Stimulated activated naive CD4-positive, alpha-beta T cell (primary cell): ENCODE results near the gene XPO5.
A peak's percentile ranks its signal among the peaks of the same experiment; 100 is the strongest.

Experiments used
- DNase-seq, 6 experiments: peaks; one replicate each; lab custom pipeline; 2025; lab: John Stamatoyannopoulos, UW

The XPO5 gene

DNA sequence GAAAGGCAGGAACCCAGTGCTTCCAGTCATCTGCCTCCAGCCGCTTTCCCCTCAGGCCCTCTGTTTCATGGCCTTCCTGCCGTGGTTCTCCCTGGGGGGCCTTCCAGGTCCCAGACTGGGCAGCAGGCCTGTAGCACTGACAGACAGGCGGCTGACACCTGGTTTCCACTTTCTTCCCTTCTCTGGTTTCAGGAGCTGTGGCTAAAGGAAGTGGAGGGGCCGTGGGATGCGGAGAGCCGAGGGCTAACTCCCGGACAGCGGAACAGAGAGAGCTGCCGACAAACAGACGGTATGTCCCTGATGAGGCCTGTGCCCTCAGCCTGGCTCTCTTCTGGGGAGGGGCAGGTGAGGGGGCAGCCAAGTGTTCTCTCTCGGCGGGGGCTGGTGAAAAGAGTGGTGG lies 78.1 kb downstream of the XPO5 start:
- DNase-seq, result no peak

DNA sequence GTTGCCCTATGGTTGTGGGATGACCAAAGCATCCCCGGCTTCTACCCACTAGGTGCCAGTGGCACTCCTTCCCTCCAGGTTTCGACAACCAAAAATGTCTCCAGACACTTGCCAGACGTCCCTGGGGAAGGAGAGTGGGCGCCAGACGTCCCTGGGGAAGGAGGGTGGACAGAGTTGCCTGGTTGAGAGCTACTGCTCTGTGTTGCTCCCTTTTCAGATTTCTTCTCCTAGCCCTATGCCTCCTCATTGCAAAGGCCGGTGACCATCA lies 78.8 kb downstream of the XPO5 start:
- DNase-seq, result no peak

DNA sequence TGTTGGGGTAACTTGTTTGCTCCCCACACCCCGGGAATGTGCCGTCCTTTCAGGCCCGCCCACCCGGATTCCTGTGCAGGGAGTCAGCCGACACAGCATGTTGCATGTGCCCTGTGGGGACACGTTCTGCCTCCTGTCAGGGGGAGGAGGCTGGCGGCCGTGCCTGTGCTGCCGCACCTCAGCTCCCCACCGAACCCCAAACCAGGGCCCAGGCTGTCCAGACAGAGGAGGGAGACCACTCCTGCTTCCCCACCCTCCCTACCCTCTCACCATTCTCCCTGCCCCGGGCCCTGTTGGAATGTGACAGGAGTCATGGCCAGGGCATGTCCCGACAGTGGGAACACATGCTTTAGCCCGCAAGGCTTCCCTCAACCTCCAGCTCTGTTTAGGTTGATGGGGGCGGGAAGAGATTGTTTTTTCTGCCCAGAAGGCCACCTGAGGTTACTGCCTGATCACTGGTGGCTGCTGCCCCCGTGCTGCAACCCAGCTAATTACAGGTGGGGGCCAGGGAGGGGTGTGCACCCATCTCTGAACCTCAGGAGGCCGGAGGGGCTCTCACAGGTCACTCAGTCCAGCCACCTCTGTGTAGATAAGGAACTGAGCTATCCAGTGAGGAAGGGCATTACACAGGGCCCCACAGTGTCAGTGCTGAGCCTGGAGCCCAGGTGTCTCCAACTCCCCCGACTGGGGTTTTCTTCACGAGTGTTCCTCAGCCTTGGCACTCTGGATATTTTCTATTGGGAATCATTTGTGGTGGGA lies 79.3 kb downstream of the XPO5 start:
- peak in 2 of 6 experiments; percentile 5 to 9 for DNase-seq

DNA sequence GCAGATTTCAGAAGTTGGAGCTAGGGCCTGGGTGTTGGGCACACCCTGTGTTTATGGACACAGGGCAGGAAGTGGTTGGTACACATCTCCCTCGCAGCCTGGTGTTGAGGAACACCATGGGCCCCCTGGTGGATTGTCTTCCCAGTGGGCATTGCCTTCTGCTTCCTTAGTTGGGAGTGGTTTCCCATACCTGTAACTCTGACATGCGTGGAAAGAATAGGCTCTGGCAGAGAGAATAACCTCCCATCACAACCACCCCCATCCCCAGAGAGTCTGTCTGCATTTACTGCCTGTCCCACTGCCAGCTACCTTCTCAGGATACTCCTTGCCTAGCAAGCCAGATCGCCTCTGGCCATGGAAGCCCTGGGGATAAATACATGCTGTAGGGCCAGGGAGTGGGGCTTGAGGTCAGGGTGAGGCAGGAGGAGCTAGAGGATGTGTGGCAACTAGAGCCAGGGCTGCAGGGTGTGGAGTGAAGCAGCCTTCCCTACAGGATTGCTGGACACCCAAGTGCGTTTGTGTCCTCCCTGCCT lies 80.4 kb downstream of the XPO5 start:
- peak in 4 of 6 experiments; percentile 7 to 34 (median 14) for DNase-seq

DNA sequence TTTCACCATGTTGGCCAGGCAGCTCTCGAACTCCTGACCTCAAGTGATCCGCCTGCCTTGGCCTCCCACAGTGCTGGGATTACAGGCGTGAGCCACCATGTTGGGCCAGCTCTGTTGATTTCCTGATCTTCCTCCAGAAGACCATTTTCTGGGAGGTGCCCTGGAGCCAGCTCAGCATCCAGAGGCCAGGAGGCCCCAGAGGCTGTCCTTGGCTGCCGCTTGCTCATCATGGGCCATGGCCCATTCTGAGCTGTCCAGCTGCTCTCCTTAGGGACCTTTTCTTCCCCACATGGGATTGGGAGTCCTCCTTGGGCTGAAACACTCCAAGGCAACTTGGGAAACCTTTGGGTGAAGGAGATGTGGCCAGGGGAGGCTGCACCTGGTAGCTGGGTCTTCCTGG lies 81.1 kb downstream of the XPO5 start:
- DNase-seq, result no peak

DNA sequence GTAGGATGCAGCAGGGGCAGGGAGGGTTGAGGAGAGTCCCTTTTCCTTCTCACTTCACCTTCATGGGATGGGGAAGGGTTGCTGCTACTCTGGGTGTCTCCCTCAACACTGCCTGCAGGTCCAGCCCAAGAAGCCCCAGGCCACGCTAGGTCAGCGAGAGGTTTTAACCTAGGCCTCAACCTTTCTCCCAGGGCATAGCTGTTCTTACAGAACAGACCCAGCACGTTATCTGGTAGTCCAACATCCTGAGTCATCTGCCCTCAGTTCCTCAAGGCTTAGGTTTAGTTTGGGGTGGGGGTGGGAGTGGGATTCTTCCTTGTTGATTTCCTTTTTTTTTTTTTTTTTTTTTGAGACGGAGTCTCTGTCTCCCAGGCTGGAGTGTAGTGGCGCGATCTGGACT lies 81.5 kb downstream of the XPO5 start:
- DNase-seq, result no peak

DNA sequence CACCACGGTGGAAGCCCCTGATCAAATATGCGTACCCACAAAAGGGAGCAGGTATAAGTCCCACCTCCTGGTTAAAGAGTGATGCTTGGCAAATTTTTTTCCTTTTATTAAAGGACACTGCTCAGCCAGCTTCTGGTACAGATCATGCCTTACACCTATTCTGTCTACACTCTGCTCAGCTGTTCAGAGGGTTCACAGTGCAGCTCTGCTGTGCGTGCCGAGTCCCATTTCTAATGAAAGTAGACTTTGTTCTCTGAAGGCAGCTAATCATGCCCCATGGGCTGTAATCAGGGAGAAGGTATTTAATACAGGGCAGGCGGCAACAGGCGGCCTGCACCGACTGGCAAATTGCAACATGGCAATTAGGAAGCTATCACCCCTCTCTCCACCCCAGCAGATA lies 82.0 kb downstream of the XPO5 start:
- DNase-seq, result no peak

DNA sequence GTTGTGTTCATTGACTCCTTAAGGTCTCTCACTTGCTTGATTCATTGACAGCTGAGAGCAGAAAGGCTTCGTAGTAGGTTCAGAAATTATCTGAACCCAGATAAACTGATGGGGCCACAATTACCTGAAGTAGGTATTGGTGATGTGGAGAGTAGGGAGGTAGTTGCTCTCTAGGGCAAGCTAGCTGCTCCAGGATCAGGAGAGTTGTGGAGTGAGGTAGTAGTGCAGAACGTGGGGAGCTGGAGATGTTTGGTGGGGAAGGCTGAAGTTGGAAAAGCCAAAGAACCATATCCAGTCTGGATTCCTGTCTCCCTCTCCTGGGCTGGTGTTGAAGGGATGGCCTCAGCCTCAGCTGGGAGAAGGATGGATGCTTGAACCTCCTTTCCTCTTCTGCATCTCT lies 82.6 kb downstream of the XPO5 start:
- DNase-seq, result no peak

DNA sequence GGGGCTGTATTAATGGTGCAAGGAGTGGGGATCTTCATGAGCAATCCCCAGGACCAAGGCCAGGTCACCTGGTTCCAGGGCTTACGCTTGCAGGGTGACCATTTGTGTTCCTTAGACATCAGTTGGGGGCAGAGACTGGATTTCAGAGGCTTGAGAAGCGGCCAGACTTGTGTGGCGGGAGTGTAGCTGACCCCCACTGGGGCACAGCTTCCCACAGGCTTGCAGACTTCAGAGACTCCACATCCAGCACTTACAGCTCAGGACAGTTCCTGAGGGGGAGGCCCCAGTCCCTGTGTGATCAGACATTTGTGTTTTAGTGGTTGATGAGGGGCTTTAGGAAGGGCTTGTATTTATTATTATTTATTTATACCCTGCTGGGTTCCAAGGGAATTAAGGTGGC lies 83.2 kb downstream of the XPO5 start:
- DNase-seq, result no peak

DNA sequence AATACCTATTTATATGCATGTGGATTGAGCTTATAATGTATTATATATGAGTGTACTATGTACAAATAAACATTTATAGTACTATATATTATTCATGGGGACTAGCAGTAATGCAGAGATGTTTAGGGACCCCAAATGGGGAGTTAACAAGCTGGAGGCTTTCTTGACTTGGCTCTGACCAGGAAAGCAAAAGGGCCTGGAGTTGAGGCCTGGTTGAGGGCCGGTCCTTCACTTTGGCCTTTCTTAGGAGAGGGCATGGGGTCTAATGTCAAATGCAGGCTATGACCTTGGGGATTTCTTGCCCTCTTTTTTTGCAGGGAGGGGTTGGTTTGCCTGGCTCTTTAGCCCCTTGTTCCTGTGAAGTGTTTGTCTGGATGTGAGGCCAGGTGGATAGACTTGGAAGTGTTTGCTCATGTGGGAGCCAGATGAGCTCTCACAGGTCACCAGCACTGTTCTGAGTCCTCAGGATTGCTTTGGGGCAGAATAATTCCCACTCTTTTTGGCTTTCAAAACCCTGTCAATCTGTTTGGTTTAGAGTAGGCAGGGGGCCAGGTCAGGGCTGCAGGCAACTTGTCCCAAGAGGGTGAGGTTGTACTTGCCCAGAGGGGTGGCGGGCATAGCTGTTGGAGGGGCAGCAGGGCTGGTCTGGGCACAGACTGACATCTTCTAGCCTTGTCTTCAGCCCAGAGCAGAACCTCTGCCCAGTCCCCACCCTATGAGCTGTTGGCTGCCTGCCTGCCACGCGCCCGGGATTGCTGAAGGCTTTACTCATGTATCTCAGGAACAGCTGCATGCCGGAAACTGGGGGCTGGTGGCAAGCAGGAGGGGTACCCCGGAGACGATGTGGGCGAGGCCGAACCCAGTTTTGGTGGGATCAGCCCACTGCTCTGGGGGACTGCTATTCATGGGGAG lies 83.8 kb downstream of the XPO5 start:
- DNase-seq, result no peak

DNA sequence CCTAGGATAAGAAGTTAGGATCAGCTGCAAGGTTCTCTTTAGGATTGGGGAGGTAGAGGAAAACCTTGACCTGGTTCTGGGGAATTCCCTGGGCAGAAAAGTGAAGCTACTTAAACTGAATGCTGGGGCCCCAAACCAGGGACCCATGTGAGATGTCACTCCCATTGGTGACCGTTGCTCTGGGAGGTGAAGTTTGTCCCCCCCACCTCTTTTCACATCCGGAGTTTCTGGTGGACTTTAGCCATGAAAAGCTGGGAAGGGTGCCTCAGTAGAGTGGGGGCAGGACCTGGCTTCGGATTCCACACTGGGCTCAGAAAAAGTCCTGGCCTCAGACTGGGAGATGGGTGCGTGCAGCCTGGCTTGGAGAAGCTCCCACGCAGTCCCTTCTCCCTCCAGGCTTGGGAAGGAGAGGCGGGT lies 85.3 kb downstream of the XPO5 start:
- DNase-seq, result no peak

DNA sequence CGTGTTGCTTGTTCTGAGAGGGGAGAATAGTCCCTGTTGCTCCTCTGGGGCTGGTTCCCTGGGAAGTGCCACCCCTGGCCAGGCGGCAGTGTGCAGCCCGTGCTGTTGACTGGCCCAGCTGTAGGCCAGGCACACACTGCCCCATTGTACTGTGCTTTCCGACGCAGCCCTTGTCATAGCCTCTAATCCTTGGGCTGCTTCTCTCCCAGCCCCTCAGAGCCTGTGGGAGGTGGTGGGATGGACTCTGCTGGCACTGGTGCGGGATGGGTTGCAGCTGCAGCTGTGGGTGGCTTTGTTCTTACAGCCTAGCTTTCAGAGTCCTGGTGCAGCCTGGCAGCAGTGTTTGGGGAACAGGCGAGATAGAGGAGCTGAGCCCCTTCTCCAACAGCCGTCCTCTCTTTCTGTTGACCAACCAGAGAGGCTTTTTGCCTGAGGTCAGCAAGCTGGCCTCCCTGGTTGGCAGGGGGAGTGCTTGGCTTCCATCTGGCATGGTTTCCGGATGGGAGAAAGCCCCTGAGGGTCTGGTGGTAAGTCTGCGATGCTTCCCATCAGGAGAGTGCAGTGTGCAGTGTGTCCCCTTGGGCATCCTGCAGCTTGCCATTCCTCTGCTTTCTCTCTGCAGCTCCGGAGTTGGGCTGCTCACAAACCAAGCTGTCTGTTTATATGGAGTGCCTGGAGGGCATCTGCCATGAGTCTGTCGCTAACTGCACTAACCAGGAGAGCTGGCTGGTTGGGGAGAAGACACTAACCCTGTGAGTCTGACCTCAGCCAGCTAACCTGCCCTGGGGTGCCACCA lies 86.4 kb downstream of the XPO5 start:
- no peak for DNase-seq

DNA sequence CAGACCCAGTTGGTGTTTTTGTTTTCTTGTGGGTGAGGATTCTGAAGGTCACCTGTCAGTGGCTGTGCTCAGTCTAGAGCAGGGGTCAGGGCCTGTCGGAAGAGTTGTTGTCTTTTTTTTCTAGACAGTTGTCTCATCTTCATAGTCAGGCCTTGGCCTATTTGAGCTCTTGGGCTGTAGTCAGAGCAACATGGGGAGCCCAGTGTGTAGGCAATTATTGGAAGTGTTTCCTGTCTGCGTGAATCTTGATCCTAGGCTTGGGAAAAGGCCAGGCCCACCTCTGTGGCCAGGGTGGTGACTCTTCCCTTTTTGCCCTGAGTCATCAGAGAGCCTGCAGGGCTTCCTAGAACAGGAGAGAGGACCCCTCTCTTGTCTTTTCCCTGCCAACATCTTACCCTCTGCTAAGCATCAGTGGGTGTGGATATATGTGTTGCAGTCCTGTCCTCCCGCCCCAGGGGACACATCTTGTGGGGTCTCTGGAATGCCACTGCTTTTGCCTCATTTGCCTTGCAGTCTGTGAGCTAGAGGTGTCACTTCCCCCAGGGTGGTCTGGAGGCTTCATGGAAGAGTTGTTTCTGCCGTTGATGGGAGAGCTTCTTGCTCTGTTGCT lies 87.1 kb downstream of the XPO5 start:
- no peak for DNase-seq

DNA sequence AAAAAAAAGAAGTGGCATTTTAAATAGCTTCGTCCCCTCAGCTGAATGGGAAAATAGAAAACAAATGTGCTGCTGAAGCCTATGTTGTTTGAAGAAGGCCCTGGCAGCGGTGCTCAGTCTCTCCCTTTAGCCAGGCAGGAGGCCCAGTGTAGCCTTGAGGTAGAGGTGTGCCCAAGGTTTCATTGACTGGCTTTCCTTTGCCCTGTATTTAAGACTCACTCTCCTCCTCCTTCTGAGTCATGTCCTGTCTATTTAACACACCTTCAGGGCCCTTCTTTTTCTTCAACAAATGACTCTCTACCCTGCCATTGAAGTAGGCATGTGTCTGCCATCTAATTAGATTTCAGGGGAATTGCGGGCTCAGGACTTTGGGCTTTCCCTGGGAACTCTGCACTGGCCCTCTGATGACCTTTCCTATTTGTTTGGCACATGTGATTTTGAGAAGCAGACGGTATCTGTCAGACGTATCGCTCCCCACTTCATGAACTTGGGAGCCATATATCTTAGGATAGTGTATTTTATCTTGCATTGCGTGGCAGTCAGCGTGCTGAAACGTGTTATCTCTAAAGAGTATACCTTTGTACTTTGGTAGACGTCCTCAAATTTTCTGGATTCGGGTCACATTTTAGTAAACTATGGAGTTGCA lies 94.1 kb downstream of the XPO5 start:
- DNase-seq, result no peak

DNA sequence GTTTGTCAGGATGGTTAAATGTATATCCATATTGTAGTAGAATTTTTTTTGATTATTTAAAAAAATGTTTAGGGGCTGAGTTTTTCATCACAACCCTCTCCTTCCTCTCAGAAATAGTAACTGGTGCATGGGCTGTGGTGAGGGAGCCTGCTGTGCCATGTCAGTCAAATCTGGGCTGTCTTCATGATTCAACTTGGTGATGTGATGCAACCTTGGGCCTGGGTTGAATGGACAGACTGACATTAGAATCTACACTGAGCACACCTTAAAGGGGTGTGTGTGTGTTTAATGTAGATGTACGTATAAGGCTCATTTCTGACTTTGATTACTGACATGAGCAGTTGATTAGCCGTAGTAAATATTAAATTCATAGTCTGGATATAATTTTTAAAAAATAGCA lies 94.8 kb downstream of the XPO5 start:
- DNase-seq, result no peak

DNA sequence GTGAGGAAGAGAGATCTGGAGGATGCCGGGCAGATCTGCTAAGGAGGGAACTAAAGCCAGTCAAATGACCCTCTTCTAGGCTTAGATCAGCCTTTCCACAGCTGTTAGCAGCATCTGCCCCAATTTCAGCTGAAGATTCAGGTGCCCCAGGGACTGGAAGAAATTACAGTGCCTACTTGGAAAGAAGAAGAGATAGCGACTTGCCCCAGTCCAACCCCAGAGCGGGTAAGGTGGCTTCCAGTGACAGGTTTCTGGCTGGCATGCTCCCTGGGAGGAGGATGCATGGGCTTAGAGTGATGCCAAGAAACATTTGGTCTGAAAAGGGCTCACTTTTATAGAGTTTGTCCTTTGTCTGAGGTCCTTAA lies 97.8 kb downstream of the XPO5 start:
- peak in 2 of 6 experiments; percentile 9 to 51 for DNase-seq

DNA sequence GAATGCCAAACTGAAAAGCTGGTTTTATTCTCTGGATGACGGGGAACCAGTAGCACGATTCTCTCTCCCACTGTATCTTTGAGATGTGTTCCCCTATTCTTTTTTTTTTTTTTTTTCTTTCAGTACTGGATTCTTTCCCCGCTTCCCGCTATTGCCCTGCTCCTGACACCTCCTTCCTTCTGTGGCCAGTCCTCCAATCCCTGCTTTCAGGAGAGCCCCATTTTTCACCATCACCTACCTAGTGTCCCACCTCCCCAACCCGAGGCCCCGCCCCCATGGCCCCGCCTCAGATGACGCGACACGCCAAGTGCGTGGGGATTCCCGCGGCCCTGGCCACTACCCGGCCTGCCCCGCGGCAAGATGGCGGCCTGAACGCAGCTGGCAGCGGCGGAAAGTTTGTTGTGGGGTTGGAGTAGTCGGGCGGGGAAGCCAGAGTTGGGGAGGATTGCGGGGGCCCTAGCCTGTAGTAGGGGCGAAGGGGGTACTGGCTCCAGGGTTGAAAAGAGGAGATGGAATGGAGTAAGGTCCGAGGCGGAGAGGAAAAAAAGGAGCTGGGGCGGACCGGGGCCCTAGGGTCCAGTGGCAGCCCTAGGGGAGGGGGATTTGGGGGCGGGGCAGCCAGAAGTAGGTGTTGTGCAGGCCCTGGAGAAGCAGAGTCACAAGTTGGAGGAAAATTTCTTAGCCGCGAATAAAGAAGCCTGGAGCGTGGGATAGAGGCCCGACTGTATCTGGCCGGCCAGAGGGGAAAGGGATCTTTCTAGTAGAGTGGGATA lies 98.4 kb downstream of the XPO5 start, which contains the start of gene TJAP1:
Gene TJAP1, plus strand, starts transcription at position 336 of the 773 bp plus-strand sequence. CDS start 21,432 bp downstream, outside the sequence.
- DNase-seq, result peak; percentile 84 to 96 (median 94)

DNA sequence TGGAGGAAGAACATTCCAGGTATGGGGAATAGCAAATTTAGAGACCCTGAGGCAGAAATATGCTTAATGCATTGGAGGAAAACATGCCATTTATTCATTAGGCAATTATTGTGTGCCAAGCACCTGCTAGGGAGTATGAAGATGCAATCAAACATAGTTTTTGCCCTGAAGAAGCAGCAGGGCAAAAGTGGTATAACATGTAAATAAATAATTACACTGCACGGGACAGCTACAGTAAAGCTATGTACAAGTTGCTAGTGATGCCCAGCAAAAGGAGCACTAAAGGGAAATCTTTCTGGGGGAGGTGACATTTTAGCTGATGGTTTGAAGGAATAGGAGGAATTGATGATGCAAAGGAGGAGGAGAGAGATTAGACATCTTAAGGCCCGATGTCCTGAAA lies 99.1 kb downstream of the XPO5 start:
- peak in 2 of 6 experiments; percentile 12 to 26 for DNase-seq

DNA sequence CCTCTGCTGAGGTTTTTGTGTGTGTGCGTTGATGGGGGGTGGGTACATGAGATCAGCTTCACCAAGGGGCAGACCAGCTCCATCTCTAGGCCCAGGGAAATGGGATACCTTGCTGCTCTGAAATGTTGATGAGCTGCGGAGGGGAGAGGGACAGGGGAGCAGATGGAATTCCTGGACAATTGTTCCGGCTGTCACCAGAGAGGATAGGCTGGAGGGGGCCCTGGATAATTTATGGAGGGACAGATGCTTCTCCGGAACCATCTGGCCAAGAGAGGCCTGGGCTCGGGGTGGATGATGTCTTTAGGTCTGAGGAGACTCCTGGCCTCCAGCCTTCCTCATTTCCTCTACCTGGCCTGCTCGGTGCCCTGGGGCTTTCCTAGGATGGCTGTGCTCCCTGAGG lies 100.3 kb downstream of the XPO5 start:
- no peak for DNase-seq

DNA sequence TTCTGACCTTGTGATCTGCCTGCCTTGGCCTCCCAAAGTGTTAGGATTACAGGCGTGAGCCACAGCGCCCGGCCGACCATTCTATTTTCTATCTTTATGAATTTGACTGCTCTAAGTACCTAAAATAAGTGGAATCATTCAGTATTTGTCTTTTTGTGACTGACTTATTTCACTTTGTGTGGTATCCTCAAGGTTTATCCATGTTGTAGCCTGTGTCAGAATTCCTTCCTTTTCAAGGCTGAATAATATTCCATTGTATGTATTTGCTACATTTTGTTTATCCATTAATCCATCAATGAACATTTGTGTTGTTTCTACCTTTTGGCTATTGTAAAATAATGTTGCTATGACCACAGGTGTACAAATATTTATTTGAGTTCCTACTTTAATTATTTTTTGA lies 103.3 kb downstream of the XPO5 start:
- DNase-seq, result no peak
